ENCODE results near the gene HAUS7. TPM values are rescaled to one million over a fixed set of nuclear protein-coding genes. Genes with fewer than 3 reads are reported as not detected.
A peak's percentile ranks its signal among the peaks of the same experiment; 100 is the strongest.
"Not testable (repeated sequence)": the region's sequence is repeated elsewhere in the genome, so short reads cannot be mapped to it uniquely, and the experiment has no call there.

The HAUS7 gene
- total RNA-seq, 2 donors from 2014 or later = 39.0 to 70.6 TPM

DNA sequence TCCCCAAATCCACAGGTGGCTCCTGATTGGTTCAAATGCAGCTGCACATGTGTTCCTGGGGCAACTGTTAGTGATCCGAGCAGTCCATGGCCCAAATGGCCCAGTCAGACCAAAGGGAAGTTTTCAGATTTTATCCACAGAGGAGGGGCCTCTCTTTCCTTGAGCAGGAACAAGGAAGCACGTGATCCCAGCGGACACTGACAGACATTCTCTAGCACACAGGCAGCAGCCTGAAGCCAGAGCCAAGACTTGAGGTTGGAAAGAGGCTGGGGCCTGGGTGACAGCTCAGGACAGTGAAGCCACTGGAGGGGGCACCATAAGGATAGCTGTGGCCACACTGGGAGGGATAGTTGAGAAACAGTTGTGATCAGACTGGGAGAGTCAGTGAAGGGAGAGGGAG, 62.6 kb downstream of the HAUS7 start:
- ATAC-seq (no peak), DNase-seq (ENCODE audit: low spot score) (no peak)
- no peak overlapping the region for H3K27ac Mint-ChIP-seq
- H3K4me1 Mint-ChIP-seq (ENCODE audit: low read depth in 2 of 2) = peaks cover 6 to 9% of the 10 kb centered on the region in 2 donors
- no peaks in the 10 kb centered on the region for H3K9me3 Mint-ChIP-seq
- peaks cover 0 to 13% of the 10 kb centered on the region in 2 donors for H3K27me3 Mint-ChIP-seq
- no peaks in the 10 kb centered on the region for H3K36me3 Mint-ChIP-seq
- H3K4me3 Mint-ChIP-seq = no peak overlapping the region

DNA sequence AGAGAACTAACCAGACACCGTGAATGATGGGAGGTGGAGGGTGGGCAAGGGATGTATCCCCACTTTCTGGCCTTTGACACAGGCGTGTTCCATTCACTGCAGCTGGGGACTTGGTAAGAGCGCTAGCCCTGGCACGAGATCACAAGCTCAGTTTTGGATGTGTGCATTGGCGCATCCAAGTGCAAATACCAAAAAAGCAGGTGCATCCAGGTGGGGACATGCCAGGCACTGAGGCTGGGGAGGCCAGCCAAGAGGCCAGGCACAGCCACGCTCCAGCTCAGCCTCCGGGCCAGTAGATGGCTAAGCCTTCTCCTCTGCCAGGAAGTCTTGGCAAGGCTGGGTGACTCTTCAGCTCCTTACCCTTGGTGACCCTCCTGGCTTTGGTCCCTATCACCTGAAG, 63.5 kb downstream of the HAUS7 start:
- Mint-ChIP-seq H3K4me3 (no peak overlapping the region), H3K36me3 (no peaks in the 10 kb centered on the region), H3K27ac (no peak overlapping the region), H3K9me3 (no peaks in the 10 kb centered on the region), H3K27me3 (peaks cover 0 to 13% of the 10 kb centered on the region in 2 donors), H3K4me1 (ENCODE audit: low read depth in 2 of 2) (peaks cover under 1 to 5% of the 10 kb centered on the region in 2 donors)
- DNase-seq (ENCODE audit: low spot score) = no peak
- ATAC-seq = no peak

DNA sequence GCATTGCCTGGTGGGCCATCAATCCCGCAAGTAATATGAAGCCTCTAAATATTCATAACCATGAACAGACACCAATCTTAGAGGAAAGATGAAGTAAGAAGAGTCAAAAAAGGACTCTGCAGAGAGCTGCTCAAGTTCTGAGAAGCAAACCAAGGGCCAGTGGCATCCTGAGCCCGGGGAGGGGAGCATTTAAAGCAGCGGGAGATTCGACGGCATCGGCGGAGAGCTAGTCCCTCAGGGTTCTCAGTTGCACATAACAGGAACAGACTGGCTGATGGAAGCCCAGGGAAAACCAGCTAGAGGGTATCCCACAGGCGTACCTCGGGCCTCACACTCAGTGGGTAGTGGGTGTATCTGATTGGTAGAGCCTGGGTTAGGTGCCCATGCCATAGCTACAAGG, 64.4 kb downstream of the HAUS7 start:
- DNase-seq (ENCODE audit: low spot score) (no peak), ATAC-seq (no peak)
- peaks cover 0 to 13% of the 10 kb centered on the region in 2 donors for H3K27me3 Mint-ChIP-seq
- H3K4me1 Mint-ChIP-seq (ENCODE audit: low read depth in 2 of 2) = peaks cover 0 to 3% of the 10 kb centered on the region in 2 donors
- H3K27ac Mint-ChIP-seq = no peak overlapping the region
- H3K36me3 Mint-ChIP-seq = no peaks in the 10 kb centered on the region
- H3K4me3 Mint-ChIP-seq = no peak overlapping the region
- no peaks in the 10 kb centered on the region for H3K9me3 Mint-ChIP-seq

DNA sequence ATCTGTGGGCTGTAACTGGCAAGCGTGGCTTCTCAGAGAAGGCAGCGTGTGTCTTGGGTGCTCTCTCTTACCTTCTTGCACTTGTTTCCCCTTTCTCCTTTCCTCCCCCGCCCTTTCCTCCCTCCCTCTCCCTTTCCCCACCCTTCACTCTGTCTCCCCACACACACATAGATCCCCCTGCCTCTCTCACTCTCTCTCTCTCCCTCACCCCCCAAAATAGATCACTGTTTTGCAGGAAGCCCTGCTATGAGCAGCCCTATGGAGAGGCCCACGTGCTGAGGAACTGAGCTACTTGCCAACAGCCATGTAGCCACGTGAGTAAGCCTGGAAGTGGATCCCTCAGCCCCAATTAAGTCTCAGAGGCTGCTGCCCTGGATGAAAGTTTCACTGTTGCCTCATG, 65.0 kb downstream of the HAUS7 start:
- no peak for ATAC-seq
- Mint-ChIP-seq H3K9me3 (no peaks in the 10 kb centered on the region), H3K4me1 (ENCODE audit: low read depth in 2 of 2) (no peaks in the 10 kb centered on the region), H3K4me3 (no peak overlapping the region), H3K27ac (no peak overlapping the region), H3K36me3 (no peaks in the 10 kb centered on the region), H3K27me3 (peaks cover 0 to 13% of the 10 kb centered on the region in 2 donors)
- DNase-seq (ENCODE audit: low spot score) = no peak

DNA sequence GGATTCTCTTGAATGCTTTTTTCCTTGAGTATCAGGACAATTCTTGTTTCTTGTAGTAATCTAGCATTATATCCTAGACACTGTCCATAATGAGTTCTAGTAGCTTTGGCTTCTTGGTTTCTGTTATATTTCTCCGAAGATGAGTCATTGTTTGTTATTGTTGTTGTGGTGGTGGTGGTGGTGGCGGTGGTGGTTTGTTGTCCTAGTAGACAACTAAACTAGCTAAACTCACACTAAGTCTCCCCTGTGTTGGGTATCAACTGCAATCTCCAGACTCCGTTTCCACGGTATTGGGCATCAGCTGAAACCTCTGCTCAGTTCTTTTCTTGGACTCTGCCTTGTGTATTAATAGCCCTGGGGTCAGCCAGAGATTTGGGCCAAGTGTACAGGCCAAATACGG, 66.0 kb downstream of the HAUS7 start:
- H3K9me3 Mint-ChIP-seq; ATAC-seq; H3K4me1 Mint-ChIP-seq (ENCODE audit: low read depth in 2 of 2); H3K4me3 Mint-ChIP-seq; H3K27ac Mint-ChIP-seq; DNase-seq (ENCODE audit: low spot score); H3K36me3 Mint-ChIP-seq: not testable (repeated sequence)
- peaks cover 0 to 13% of the 10 kb centered on the region in 2 donors for H3K27me3 Mint-ChIP-seq

DNA sequence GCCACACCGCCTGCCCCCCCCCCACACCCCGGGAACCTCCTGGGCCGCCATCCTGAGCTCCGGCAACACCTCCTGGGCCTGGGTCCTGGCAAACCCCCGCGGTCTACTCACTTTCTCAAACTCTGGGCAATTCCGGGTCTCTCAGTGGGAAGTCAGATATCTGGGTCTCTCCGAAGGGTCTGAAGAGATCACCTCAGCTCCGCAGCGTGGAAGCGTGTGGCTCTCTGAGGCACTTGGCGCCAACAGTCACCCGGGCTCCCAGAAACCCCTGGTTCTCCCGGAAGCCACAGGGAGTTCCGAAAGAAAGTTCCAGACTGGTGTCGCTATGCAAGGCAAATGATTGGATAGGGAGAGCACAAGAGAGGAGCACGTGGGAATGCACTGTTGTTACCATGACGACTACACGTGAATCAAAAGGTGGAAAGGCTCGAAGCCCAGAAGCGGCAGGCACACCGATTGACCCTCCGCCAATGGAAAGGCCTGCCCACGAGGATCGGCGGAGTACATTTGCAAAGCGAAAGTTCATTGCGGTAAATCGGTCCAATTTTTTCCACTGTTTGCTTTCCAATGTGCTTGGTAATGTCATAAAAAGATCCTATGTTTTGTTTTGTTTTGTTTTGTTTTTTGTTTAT, 69.1 kb downstream of the HAUS7 start, which contains the start of gene PNMA6E:
Gene PNMA6E, minus strand, starts transcription at position 218 of the 632 bp plus-strand sequence. CDS start 2,501 bp downstream, outside the sequence.
- DNase-seq (ENCODE audit: low spot score) (no peak), ATAC-seq (no peak)
- Mint-ChIP-seq H3K4me3 (no peak within 1 kb of the TSS), H3K4me1 (ENCODE audit: low read depth in 2 of 2) (peaks cover 0 to 3% of the 10 kb centered on the region in 2 donors), H3K27ac (no peak within 1 kb of the TSS), H3K36me3 (no peaks in the 10 kb centered on the region), H3K9me3 (no peaks in the 10 kb centered on the region), H3K27me3 (peaks cover 0 to 13% of the 10 kb centered on the region in 2 donors)

DNA sequence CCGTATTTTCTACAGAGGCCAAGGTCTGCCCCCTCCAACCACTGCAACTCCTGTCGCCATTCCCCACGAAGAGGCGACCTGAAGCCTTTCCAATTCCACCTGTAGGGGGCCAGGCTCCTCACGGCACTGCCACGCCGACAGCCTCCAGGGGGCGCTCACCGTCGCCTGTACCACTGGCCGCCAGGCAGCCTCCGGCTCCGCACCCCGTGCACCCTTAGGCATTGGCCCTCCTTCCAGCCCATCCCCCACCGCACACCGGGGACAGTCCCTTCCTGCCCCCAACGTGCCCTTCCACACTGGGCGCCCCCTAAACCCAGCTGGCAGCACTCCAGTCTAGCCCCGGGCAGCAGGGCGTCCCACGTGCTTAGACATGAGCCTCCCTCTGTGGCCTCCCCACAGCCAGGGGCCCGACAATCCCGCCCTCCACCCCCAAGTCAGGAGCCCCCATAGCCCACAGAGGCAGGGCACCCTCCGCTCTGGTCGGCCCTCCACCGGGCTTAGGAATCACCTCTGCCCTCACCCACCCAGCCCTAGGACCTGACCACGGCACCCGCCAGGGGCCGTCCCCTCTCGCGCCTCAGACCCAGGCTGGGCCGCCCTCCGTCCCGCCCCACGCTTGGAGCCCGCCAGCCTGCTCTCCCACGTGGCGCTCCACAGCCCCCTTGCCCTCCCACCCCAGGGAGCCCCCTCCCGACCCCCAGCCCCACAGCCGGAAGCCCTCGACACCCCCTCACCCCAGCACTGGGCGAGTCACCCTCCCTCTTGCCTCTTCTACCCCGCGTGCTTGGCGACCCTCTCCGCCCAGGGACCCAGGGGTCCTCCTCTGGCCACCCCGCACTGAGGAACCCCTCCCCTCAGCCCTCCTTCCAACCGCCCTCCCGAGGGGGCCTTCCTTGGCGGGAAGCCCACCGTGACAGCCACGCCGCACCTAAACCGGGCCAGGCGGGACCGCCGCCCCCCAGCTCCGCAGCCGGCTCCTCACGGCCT, 69.9 kb downstream of the HAUS7 start:
- Mint-ChIP-seq H3K9me3 (no peaks in the 10 kb centered on the region), H3K27ac (no peak overlapping the region), H3K36me3 (no peaks in the 10 kb centered on the region), H3K27me3 (peaks cover 0 to 9% of the 10 kb centered on the region in 2 donors), H3K4me3 (no peak overlapping the region), H3K4me1 (ENCODE audit: low read depth in 2 of 2) (peaks cover 0 to 3% of the 10 kb centered on the region in 2 donors)
- peak; percentile 70 to 72 for ATAC-seq
- DNase-seq (ENCODE audit: low spot score) = no peak

DNA sequence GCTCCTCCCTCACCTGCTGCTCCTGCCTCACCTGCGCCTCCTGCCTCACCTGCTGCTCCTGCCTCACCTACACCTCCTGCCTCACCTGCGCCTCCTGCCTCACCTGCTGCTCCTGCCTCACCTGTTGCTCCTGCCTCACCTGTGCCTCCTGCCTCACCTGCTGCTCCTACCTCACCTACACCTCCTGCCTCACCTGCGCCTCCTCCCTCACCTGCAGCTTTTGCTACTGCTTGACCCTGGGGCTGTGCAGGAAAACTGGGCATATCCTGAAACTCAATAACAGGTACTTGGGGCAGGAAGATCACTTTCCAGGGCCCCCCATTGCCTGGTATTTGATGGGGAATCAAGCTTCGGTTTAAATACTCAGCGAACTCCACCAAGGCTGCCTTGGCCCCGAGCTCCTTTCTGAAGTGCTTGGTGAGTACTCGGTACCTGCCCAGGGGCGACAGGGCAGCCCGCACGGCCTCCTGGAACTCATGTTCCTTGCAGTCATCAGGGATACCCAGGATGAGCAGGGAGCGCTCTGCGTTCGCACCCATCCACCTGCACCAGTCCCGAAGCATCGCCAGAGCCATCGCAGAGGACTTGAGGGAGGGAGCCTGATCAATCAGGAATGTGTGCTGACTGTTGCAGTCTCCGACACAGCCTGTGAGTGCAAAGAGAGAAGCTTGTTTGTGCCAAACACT, 72.0 kb downstream of the HAUS7 start:
- Mint-ChIP-seq H3K27me3 (peaks cover 0 to 7% of the 10 kb centered on the region in 2 donors), H3K9me3 (no peaks in the 10 kb centered on the region), H3K4me3 (no peak overlapping the region), H3K4me1 (ENCODE audit: low read depth in 2 of 2) (peaks cover 0 to 3% of the 10 kb centered on the region in 2 donors), H3K36me3 (no peaks in the 10 kb centered on the region), H3K27ac (no peak overlapping the region)
- no peak for ATAC-seq
- no peak for DNase-seq (ENCODE audit: low spot score)

Other genes starting within 250 kb of the HAUS7 start
- gene PNMA6F, start 148.8 kb downstream of the HAUS7 start, total RNA-seq = not detected
- gene ZNF275, start 136.4 kb downstream of the HAUS7 start, total RNA-seq = 10 to 100 TPM; 13.2 to 15.1 TPM
- not detected for gene PNMA6E, start 69.2 kb downstream of the HAUS7 start, total RNA-seq
- 1 to 10 TPM; 2.1 to 3.3 TPM for gene ZFP92, start 59.1 kb downstream of the HAUS7 start, total RNA-seq
- 1 to 10 TPM; 1.4 to 4.5 TPM for gene TREX2, start 24.5 kb downstream of the HAUS7 start, total RNA-seq
- gene BGN, start 24.4 kb upstream of the HAUS7 start, total RNA-seq = not detected
- gene ATP2B3, start 47.1 kb upstream of the HAUS7 start, total RNA-seq = not detected
- gene CCNQ, start 128.6 kb upstream of the HAUS7 start, total RNA-seq = 10 to 100 TPM; 16.4 to 30.7 TPM
- gene DUSP9, start 176.6 kb upstream of the HAUS7 start, total RNA-seq = not detected
- not detected for gene PNCK, start 203.2 kb upstream of the HAUS7 start, total RNA-seq
- gene SLC6A8, start 217.3 kb upstream of the HAUS7 start, total RNA-seq = 1 to 10 TPM; 2.3 to 4.1 TPM

Measured in natural killer cell treated with Interleukin-12 subunit alpha and Interleukin-12 subunit beta and Interleukin-15 and Interleukin-18, amount 100 ng/mL, for 72 hours (primary cell).